ENCODE data around the gene TMEM117.
"Not testable (repeated sequence)": the region's sequence is repeated elsewhere in the genome, so short reads cannot be mapped to it uniquely, and the experiment has no call there.

TMEM117 gene

DNA sequence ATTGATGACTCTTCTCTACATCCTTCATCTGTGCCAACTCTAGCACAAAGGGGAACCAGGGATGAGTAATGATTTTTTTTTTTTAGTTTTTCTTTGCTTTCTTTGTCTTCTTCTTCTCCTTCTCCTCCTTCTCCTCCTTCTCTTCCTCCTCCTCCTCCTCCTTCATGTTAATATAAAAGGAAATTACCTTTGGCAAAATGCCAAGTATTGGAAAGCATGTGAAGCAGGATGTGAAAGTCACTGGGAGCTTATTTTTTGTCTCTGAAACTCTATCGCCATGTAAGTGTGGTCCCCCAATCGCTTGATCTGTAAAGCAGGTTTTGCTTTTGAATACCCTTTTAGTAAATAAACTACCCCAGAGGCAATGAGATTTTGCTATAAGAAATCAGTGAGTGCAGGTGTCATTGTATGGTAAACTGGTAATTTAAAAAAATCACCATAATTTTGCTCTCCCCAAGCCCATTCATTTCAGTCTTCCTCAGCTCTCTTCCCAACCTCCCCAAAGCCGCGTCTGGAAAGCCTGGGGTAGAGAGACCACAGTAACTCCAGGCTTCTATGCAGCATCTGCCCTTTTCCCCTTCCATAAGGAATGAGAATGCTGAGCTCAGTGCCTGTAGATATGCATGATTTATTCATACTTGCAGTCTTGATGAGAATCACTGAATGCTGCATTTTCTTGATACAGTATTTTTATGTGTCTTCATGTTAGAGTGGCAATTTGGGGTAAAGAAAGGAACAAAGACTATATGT lies 388.7 kb downstream of the TMEM117 start:
- DNase-seq (ENCODE audit: low read depth), result no peak

DNA sequence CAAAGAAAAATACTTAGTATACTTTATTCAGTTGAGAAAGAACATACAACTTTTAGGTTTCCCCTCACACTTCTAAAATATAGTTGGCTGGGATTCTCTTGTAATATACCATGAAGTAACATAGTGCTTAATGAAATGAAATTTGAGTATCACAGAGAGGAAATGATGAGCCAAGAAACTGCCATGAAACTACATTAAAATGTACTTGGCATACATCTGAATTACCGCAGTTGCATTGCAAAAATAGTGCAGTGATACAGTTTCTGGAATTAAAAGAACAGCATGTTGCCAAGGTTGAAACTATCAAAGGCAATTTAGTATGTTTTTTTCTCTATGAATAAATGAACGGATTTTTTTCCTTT lies 389.2 kb downstream of the TMEM117 start:
- no peak for DNase-seq (ENCODE audit: low read depth)

DNA sequence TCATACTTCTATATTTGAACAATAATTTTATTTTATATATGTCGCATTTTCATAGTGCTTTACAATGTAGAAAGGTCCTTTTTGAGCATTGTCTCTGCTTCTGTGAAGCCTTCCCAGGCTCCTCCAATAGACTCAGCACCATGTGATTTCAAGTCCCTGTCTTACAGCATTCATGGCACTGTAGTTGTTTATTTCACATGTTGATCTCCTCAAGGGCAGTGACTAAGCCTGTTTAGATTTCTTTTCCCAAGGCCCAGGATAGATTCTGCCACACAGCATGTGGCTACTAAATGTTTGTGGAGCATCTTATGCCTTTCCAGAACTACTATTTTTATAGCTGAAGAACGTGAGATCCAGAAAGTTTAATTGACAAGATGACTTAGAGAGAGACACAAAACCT lies 391.7 kb downstream of the TMEM117 start:
- DNase-seq (ENCODE audit: low read depth), result no peak

DNA sequence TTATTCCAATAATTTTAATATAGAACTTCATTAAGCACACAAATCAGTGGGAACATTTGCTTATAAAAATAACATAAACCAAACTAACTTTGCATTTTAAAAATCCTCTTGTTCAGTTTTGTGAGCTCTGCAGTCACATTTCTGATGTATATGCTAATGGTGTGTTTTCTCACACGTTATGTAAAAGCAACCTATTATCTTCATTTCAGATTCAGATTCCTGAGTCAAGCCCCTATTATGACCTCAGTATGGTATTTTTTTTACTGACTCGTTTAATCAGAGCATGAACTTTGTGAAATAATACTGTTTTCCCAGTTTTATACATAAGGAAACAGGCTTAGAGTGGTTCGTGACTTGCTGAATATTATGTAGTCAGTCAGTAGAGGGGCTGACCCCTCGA lies 394.0 kb downstream of the TMEM117 start:
- DNase-seq (ENCODE audit: low read depth), result no peak

DNA sequence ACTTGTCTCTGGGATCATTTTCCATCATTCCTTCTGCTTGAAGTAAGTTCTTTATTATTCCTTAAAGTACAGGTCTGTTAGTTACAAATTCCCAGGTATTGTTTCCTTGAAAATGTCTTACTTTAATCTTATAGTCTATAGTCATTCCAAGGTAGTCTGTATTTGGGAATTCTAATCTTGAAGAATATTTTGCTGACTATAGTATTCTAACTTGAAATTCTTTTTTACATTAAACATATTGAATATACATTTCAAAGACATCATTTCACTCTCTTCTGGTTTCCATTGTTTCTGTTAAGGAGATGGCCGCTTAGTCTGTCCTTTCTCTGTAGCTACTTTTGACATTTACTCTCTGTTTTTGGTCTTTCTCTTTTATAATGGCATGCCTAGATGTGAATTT lies 399.8 kb downstream of the TMEM117 start:
- DNase-seq (ENCODE audit: low read depth), result no peak

DNA sequence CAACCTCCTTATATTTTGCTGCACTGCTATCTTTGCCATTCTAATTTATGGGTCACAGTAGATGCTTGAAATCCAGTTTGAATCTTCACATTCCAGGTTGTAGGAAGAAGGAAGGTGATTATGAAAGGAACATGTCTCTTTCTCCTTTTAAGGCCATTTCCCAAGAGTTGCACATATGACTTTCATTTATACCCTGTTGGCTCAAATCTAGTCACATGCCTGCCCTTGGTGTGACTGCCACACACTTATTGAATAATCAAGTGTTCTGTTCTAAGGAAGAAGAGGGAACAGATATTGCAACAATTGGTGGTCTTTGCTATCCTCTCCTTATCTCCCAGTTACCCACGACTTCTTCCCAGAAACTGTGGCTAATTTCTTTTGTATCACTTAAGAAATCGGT lies 404.3 kb downstream of the TMEM117 start:
- DNase-seq (ENCODE audit: low read depth), result no peak

DNA sequence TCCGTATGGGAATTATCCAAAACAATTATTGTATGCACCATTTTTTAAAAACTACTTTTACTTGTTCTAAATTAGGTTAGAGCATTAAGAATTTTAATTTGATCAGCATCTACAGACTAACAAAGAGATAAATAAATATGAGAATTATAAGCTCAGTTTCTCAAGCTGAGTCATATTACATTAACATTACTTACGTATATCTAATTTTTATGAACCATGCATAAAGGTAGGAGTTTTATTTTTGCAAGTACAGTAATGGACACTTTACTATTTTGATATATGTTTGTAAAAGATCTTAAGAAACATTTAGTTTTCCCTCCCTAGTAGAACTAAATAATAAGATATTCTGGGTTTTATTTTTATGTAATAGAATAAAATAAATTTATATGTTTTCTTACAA lies 410.1 kb downstream of the TMEM117 start:
- no peak for DNase-seq (ENCODE audit: low read depth)

DNA sequence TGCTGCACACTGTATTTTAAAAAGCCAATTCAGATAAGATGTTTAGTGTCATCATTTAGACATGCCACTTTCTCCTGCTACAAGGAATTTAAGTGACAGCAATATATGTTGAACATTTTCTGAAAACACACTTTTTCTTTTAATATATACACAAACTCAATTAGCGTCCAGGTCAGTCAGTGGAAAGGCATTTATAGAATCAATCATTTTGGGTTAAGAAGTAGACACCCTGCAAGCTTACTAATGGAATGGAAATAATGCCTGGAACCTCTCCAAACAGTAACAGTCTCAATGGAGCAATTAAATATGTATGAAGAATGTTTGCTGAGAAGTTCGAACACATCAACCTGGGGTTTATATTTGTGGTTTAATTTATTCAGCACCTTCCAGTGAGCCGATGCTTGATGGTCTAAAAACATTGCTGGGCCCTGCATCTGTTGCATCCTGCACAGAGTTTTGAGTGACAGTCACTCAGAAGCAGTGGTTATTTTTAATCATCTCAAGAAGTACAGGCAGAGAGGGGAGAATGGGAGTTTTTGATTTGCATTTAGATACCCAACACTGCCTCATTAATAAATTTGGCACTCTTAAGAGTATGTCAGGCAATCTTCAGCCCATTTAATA lies 410.7 kb downstream of the TMEM117 start:
- no peak for DNase-seq (ENCODE audit: low read depth)

DNA sequence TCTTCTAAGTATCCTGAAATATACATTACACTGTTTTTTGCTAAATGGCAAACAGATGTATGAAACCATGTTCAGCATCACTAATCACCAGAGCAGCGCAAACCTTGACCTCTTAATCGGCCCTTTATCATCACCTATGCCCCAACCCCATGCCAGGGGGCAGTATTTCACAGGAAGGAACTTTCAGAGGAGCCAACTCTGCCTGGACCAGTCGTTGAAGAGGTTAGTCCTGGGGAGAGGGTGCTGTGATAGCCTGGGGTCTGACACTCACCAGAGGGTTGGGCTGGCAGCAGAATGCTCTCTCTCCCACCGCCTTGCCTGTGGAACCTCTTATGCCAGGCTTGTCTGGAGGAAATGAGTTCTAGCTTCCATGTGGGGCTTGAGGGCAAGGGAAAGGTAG lies 411.7 kb downstream of the TMEM117 start:
- DNase-seq (ENCODE audit: low read depth), result no peak

DNA sequence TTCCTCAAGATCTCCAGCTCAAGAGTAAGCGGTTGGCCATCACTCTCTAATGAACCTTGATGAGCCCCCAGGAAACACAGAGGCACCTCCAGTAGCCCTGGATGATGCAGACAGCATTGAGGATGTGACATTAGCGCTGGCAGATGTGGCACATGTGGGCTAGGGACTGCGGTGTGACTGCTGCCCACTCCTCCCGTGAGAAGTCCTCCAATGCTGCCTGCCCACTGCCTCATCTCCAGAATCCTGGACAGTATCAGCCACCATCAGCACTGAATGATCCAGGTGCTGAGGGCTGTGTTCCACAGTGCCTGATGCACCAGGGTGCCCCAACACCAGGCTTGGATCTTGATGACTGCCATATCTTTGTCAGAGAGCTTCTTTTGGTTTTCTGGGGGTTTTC lies 412.6 kb downstream of the TMEM117 start:
- no peak for DNase-seq (ENCODE audit: low read depth)

DNA sequence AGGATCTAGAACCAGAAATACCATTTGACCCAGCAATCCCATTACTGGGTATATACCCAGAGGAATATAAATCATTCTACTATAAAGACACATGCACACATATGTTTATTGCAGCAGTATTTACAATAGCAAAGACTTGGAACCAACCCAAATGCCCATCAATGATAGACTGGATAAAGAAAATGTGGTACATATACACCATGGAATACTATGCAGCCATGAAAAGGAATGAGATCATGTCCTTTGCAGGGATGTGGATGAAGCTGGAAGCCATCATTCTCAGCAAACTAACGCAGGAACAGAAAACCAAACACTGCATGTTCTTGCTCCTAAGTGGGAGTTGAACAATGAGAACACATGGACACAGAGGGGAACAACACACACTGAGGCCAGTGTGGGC lies 414.6 kb downstream of the TMEM117 start:
- DNase-seq (ENCODE audit: low read depth), result not testable (repeated sequence)

DNA sequence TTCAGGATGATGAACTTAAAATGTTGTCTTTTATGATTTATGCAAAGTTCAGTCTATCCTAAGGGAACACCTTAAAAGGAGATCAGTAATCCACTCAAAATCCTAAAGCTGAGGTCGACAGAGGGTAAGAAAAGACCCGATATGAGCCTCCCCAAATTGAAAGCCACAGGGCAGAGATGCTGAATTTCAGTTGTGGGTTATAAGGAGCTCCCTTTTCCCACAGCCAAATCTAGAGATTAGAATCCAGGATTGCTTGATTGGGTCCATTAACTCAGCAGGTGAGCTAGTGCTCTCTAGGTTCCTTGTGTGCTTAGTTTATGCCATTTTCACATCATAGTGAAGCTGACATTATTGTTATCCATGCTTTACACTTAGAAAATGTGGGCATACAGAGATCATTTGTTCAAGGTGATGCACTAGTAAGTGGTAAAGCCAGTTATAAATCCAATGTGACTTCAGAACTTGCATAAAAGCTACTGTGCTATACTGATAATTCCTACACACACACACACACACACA lies 417.5 kb downstream of the TMEM117 start:
- DNase-seq (ENCODE audit: low read depth), result no peak

DNA sequence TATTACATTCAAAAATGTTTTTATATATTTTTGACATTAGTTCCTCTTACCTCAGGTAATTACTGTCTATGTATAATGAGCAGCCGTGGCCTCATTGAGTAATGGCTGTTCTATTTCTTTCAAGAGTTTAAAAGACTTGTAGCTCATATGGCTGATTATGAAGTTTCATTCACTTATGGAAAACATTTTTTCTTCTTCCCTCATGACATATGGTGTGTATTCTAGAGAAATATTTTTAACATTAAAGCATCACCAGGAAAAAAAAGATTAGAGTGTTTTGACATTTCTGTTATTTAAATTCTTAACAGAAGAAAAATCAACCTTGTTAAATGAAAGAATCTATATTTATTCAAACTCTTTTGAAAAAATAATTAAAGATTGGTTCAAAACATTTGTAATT lies 422.4 kb downstream of the TMEM117 start:
- no peak for DNase-seq (ENCODE audit: low read depth)

DNA sequence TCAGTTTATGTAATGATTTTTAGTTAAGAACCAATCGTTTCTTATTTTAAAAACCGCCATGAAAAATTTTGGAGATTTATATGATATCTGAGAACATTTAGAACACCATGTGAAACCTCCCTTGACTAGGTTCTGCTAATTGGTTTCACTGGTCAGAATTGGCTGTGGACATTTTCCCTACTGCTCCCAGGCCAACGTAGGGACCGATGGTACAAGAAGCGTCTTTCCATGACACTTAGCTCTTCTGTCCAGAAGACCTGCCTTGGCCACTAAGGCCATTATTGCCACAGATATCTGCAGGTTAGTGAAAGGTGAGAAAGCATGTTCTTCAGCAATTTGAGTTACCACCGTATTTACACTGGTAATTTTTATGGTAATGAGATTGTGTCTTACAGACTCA lies 424.0 kb downstream of the TMEM117 start:
- DNase-seq (ENCODE audit: low read depth), result no peak

DNA sequence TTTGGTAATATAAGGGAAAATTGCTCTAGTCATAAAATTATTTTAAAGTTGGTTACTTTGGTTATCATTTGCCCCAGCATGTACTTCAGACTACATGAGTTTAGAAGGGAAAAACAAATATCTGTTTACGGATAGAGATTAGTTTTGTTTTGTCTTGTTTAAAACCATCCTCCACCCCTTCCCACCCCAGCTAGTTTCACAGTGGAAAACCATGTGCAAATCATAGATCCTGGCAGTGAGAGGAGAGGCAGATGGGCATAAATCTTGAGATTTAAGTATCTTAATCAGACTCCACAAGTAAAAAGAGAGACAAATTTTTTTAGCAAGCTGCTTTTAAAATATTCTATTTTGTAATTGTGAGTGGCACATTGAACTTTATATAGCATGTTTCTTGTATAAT lies 424.7 kb downstream of the TMEM117 start:
- DNase-seq (ENCODE audit: low read depth), result no peak

DNA sequence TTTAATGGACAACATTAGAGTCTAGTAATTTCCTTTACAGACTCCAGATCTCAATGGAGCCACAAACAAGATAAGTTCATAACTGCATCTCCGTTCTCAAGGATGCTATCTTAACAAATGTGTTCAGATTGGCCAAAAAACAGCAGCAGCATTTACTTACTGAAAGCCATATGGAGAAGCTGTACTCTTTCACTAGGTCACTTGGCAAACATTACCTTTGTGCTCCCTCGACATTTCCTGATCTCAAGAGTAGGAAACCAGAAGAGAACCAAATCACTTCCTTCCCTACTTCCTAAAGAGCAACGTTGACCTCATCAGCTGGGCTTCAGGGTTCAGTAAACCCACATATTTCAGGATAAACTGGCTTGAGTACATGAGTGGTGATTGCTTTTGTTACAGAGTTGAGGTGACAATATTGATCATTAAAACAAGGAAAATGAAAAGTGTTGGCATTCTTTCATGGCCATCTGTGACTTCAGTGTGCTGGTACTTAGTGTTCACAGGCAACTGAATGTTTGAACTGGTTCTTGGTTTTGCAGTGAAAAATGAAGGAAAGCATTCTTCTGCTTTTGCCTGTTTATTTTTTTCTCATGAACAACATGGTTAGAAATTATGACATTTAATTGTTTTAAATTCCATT lies 449.6 kb downstream of the TMEM117 start:
- DNase-seq (ENCODE audit: low read depth), result no peak

DNA sequence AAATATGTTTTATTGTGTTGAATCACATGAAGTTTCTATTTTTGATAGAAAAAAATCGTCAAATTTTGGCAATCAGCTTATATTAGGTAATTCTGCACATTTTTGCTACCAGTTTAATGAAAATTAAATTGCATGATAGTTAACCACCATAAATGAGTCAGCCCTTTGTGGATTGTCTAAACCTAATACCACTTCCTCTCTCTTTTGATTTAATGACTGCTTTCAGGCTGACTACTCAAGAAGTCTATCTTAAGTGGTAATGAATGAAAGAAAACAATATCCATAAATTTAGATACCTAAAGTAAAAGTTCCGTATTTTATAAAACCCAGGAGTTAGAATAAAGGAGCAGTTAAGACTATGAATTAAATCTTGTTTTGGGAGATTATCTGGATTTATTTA lies 450.5 kb downstream of the TMEM117 start:
- DNase-seq (ENCODE audit: low read depth), result peak; percentile 20

DNA sequence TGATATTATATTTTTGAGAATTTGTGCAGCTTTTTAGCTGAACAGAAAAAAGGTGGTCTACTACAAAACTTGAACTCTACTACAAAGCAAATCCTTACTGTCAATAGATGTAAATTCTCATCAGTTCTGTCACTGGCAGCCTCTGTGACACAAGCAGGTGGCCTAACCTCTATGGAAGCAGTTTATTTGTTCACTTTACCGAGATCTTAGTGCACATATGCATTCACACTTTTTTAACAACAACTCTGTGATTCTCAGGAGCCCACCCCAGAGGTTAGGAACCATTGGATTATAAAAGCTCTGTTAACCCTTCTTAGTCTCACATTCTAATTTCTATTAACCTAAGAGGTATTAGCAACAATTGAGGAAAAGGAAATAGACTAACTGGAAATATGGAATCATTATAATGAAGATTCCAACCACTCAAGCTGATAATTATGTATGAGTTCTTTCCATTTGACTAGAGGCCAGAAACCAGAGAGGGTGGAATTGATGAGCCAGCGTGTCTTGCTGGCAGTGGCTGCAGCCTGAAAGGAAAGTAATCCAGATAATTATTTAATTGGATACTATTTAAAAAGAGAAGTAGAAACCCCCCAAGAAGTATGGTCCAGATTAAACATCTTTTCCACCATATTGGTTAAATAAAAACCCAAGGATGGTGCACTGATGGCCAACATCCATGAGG lies 451.1 kb downstream of the TMEM117 start:
- DNase-seq (ENCODE audit: low read depth), result no peak

DNA sequence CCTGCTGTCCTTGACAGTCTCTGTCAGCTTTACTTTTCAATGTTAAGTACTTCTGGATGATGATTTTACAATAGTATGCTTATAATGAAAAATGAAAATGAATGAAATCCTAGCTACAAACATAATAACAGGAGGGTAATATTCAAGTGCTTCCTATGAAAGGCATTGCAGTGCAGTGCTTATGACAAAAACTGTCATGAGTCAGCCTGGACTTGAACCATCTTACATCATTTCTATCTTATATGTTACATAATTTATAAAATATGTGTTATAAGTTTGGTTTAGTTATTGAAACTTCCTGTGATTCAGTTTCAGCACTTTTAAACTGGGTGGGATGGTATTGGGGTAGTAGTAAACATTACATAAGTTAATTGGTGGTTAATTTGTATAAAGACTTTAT lies 451.7 kb downstream of the TMEM117 start:
- peak; percentile 10 for DNase-seq (ENCODE audit: low read depth)

DNA sequence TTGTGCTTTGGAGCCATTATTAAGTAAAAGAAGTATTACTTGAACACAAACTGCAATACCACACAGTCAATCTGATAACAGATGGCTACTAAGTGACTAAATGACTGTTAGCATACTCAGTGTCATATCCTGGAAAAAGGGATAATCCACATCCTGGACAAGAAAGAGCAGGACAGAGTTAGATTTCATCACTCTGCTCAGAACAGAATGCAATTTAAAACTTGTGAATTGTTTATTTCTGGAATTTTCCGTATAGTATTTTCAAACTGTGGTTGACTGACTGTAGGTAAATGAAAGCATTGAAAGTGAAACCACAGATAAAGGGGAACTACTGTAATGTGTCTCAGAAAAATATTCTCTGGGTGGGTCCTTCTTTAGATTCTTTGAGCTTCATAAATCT lies 458.8 kb downstream of the TMEM117 start:
- DNase-seq (ENCODE audit: low read depth), result no peak

DNA sequence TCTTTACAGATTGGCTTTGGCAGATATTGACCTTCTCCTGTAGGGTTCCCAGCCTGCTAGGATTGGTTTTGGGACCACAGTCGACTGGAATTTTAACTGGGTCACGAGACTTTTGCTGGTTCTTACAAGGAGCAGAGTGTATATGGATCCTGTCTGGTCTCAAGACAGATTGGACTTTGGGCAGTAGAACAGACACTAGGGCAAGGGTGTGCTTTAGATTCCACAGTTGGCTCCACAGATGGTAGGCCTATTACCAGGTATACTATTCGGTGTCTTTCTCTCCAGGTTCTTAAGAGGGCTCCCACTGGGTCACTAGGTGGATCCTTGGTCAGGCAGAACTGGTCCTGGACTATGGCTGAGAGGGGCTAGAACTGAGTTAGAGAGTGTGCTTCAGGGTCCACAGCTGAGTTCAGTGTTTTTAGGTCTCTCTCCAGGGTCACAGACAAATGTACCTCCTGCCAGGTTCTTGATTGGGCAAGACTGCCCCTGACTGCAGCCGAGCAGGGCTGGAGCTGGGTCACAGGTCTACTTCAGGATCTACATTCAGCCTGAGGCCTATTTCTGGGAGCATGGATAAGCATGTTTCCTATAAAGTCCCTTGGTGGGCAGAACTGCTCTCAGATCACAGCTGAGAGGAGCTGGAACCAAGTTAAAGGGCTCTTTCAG lies 460.2 kb downstream of the TMEM117 start:
- DNase-seq (ENCODE audit: low read depth), result no peak

DNA sequence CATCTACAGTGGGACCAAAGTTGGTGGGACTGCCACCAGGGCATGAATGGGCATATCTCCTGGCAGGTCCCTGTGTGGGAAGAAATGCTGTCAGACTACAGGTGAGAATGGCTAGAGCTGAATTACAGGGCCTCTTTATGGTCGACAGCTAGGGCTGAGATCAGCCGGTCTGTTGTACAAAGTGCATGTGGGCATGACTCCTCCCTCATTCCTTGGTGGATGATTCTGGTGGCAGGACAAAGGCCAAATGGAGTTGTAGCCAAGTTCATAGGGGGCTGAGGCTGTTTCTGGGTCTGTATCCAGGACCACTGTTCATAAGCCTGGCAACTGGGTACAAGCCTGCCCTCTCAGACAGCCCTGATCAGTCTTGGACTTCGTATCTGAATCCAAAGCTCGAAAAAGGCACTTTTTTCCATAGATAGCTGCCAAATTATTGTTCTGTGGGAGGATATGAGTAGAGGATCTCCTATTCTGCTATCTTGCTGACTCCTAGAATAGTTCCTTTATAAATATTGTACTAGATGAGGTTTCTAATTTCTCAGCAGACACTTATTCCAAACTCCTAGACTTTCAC lies 460.8 kb downstream of the TMEM117 start:
- no peak for DNase-seq (ENCODE audit: low read depth)

Data from non-pigmented ciliary epithelial cell (primary cell).